HepG2 (cell line): ENCODE measurements around the gene B9D2. TPM values are rescaled to one million over a fixed set of nuclear protein-coding genes. Genes with fewer than 3 reads are reported as not detected.

Experiments used
- AGO1 ChIP-seq: fragments of 200-400 bp; formaldehyde crosslinking; IDR thresholded peaks from 2 replicates; pipeline ENCODE4 v1.6.1; 2017; ENCODE audit warnings: mild to moderate bottlenecking, low read depth, low read length, moderate library complexity; ENCODE audit not compliant: poor library complexity, severe bottlenecking
- FOXK2 ChIP-seq: fragments of 450-650 bp; IDR thresholded peaks from 2 replicates; pipeline ENCODE4 v1.6.1; 2016
- JDP2 ChIP-seq: sonication (generic); formaldehyde crosslinking; IDR thresholded peaks from 2 replicates; pipeline ENCODE4 v1.8.1; 2022; ENCODE audit warnings: missing genetic modification reagents, borderline replicate concordance
- MAFG ChIP-seq: sonication (generic); formaldehyde crosslinking; IDR thresholded peaks from 2 replicates; pipeline ENCODE4 v1.5.1; 2020; ENCODE audit warnings: mild to moderate bottlenecking, missing genetic modification reagents
- SMAD9 ChIP-seq: sonication (generic); formaldehyde crosslinking; IDR thresholded peaks from 2 replicates; pipeline ENCODE4 v1.5.1; 2020; ENCODE audit warnings: mild to moderate bottlenecking, missing genetic modification reagents
- ZNF292 ChIP-seq: sonication (generic); formaldehyde crosslinking; IDR thresholded peaks from 2 replicates; pipeline ENCODE4 v1.8.1; 2022; ENCODE audit warnings: mild to moderate bottlenecking, low read depth, missing genetic modification reagents, borderline replicate concordance
- ZNF781 ChIP-seq: sonication (generic); formaldehyde crosslinking; IDR thresholded peaks from 2 replicates; pipeline ENCODE4 v1.5.1; 2020; ENCODE audit warnings: borderline replicate concordance, mild to moderate bottlenecking, missing genetic modification reagents; ENCODE audit errors: not compliant biosample characterization
- polyA plus RNA-seq, 8 experiments: library from polyadenylated mRNA; depleted of rRNA in 3 of 8; stranded (reverse) in 7 of 8; unstranded in 1 of 8; fragments of >200 nt; fragmentation: Illumina TruSeq in 4 of 8; extraction: Trizol in 4 of 8; gene quantifications; 2 replicates each; pipeline versions ENCODE4 v1.2.1 to v1.2.3, GENCODE V29; 2011 to 2016; ENCODE audit warnings: low read depth in 4 of 8, missing spikeins in 1 of 8, mixed read lengths in 1 of 8; ENCODE audit not compliant: insufficient read depth in 1 of 8
- total RNA-seq, 5 experiments: library from RNA; depleted of rRNA; stranded (reverse); fragments of >200 nt; fragmentation: Illumina TruSeq; extraction: Trizol; gene quantifications; 2 replicates each; pipeline ENCODE4 v1.2.3, GENCODE V29; 2016; ENCODE audit warnings: low read depth in 1 of 5
- TF ChIP-seq, protein P1 (sequence below): sonication (generic); formaldehyde crosslinking; IDR thresholded peaks from 2 replicates; pipeline ENCODE4 v1.8.0; 2022; ENCODE audit warnings: low read depth, missing genetic modification reagents
- TF ChIP-seq, protein P2 (sequence below): IDR thresholded peaks from 2 replicates; pipeline ENCODE4 v1.6.1; 2016
- TF ChIP-seq, protein P3 (sequence below): sonication (generic); formaldehyde crosslinking; IDR thresholded peaks from 2 replicates; pipeline ENCODE4 v1.4.0; 2020; ENCODE audit warnings: missing genetic modification reagents
- TF ChIP-seq, protein P4 (sequence below): sonication (generic); formaldehyde crosslinking; IDR thresholded peaks from 2 replicates; pipeline ENCODE4 v1.5.1; 2020; ENCODE audit warnings: missing genetic modification reagents, mild to moderate bottlenecking, borderline replicate concordance
- TF ChIP-seq, protein P5 (sequence below): sonication (generic); formaldehyde crosslinking; IDR thresholded peaks from 2 replicates; pipeline ENCODE4 v1.4.0; 2020; ENCODE audit warnings: missing genetic modification reagents
- TF ChIP-seq, protein P6 (sequence below): sonication (generic); formaldehyde crosslinking; conservative IDR thresholded peaks from 2 replicates; pipeline ENCODE4 v1.8.0; 2022; ENCODE audit warnings: missing genetic modification reagents
- TF ChIP-seq, protein P7 (sequence below): IDR thresholded peaks from 2 replicates; pipeline ENCODE4 v1.6.1; 2016; ENCODE audit warnings: missing compliant biosample characterization, missing genetic modification reagents, borderline replicate concordance
- TF ChIP-seq, protein P8 (sequence below): sonication (generic); formaldehyde crosslinking; IDR thresholded peaks from 2 replicates; pipeline ENCODE4 v1.8.0; 2022; ENCODE audit warnings: mild to moderate bottlenecking, missing genetic modification reagents

The B9D2 gene
- total and polyA plus RNA-seq, 2 of the 13 experiments (the other 11 are each of a cell fraction or from before 2014, with no cell fraction given) = 3.1 to 4.4 TPM

DNA sequence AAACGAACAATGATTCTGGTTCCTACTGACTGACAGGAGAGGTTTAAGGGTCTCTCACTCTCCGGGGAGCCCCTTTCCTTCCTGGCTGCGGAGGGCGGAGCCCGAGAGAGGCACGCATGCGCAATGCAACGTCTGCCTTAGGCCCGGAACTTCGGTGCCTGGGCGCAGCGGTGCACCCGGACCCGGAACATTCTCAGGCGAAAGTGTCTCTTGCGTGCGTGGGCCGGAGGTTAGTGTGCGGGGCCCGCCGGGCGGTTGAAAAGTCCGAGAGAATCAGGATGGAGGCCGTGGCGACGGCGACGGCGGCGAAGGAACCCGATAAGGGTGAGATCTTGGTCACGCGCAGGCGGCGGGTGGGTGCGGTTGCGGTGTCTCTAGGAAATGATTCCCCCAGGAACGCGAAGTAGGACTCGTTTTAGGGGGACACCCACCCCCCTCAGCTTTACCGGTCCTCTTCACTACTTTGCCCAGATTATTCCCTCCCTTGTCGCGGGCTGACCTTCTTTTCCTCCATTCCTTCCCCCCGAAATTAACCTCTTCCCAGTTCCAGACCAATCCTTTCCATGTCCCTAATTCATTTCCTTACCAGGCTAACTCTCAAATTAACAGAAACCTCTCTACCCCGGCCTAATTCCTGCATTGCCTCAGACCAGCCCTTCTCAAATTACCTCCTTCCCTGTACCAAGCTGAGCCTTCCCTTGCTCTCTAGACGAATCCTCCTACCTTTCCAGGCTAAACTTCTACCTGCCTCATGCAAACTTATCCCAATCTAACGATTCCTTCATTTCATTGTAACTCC, 53.7 kb downstream of the B9D2 start, which contains the start of gene CCDC97 (continued):
- TF ChIP-seq, protein P1, sequence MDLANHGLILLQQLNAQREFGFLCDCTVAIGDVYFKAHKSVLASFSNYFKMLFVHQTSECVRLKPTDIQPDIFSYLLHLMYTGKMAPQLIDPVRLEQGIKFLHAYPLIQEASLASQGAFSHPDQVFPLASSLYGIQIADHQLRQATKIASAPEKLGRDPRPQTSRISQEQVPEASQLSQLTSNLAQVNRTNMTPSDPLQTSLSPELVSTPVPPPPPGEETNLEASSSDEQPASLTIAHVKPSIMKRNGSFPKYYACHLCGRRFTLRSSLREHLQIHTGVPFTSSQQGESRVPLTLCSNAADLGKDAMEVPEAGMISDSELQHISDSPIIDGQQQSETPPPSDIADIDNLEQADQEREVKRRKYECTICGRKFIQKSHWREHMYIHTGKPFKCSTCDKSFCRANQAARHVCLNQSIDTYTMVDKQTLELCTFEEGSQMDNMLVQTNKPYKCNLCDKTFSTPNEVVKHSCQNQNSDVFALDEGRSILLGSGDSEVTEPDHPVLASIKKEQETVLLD (CRISPR knock-in tag) = no peak; the same call in 1 of the 2 replicates
- TF ChIP-seq JDP2 (CRISPR knock-in tag) = no peak
- TF ChIP-seq, protein P2, sequence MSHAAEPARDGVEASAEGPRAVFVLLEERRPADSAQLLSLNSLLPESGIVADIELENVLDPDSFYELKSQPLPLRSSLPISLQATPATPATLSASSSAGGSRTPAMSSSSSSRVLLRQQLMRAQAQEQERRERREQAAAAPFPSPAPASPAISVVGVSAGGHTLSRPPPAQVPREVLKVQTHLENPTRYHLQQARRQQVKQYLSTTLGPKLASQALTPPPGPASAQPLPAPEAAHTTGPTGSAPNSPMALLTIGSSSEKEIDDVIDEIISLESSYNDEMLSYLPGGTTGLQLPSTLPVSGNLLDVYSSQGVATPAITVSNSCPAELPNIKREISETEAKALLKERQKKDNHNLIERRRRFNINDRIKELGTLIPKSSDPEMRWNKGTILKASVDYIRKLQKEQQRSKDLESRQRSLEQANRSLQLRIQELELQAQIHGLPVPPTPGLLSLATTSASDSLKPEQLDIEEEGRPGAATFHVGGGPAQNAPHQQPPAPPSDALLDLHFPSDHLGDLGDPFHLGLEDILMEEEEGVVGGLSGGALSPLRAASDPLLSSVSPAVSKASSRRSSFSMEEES = peak; percentile 71
- TF ChIP-seq ZNF781 = peak; percentile 84
- TF ChIP-seq FOXK2 = no peak
- TF ChIP-seq MAFG (CRISPR knock-in tag) = no peak
- no peak for TF ChIP-seq ZNF292 (CRISPR knock-in tag)
- TF ChIP-seq SMAD9 = 0 out of 2 replicates have a peak, but pooled peaks have one; percentile 41
- TF ChIP-seq AGO1 = peak; percentile 94
- TF ChIP-seq, protein P3, sequence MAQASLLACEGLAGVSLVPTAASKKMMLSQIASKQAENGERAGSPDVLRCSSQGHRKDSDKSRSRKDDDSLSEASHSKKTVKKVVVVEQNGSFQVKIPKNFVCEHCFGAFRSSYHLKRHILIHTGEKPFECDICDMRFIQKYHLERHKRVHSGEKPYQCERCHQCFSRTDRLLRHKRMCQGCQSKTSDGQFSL = peak; percentile 86
- TF ChIP-seq, protein P4, sequence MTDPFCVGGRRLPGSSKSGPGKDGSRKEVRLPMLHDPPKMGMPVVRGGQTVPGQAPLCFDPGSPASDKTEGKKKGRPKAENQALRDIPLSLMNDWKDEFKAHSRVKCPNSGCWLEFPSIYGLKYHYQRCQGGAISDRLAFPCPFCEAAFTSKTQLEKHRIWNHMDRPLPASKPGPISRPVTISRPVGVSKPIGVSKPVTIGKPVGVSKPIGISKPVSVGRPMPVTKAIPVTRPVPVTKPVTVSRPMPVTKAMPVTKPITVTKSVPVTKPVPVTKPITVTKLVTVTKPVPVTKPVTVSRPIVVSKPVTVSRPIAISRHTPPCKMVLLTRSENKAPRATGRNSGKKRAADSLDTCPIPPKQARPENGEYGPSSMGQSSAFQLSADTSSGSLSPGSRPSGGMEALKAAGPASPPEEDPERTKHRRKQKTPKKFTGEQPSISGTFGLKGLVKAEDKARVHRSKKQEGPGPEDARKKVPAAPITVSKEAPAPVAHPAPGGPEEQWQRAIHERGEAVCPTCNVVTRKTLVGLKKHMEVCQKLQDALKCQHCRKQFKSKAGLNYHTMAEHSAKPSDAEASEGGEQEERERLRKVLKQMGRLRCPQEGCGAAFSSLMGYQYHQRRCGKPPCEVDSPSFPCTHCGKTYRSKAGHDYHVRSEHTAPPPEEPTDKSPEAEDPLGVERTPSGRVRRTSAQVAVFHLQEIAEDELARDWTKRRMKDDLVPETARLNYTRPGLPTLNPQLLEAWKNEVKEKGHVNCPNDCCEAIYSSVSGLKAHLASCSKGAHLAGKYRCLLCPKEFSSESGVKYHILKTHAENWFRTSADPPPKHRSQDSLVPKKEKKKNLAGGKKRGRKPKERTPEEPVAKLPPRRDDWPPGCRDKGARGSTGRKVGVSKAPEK = peak; percentile 37; the same call in 1 of the 2 replicates
- TF ChIP-seq, protein P5, sequence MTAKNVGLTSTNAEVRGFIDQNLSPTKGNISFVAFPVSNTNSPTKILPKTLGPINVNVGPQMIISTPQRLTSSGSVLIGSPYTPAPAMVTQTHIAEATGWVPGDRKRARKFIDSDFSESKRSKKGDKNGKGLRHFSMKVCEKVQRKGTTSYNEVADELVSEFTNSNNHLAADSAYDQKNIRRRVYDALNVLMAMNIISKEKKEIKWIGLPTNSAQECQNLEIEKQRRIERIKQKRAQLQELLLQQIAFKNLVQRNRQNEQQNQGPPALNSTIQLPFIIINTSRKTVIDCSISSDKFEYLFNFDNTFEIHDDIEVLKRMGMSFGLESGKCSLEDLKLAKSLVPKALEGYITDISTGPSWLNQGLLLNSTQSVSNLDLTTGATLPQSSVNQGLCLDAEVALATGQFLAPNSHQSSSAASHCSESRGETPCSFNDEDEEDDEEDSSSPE (CRISPR knock-in tag) = peak; percentile 44; the same call in 1 of the 2 replicates
- TF ChIP-seq, protein P6, sequence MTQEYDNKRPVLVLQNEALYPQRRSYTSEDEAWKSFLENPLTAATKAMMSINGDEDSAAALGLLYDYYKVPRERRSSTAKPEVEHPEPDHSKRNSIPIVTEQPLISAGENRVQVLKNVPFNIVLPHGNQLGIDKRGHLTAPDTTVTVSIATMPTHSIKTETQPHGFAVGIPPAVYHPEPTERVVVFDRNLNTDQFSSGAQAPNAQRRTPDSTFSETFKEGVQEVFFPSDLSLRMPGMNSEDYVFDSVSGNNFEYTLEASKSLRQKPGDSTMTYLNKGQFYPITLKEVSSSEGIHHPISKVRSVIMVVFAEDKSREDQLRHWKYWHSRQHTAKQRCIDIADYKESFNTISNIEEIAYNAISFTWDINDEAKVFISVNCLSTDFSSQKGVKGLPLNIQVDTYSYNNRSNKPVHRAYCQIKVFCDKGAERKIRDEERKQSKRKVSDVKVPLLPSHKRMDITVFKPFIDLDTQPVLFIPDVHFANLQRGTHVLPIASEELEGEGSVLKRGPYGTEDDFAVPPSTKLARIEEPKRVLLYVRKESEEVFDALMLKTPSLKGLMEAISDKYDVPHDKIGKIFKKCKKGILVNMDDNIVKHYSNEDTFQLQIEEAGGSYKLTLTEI (CRISPR knock-in tag) = no peak
- TF ChIP-seq, protein P7, sequence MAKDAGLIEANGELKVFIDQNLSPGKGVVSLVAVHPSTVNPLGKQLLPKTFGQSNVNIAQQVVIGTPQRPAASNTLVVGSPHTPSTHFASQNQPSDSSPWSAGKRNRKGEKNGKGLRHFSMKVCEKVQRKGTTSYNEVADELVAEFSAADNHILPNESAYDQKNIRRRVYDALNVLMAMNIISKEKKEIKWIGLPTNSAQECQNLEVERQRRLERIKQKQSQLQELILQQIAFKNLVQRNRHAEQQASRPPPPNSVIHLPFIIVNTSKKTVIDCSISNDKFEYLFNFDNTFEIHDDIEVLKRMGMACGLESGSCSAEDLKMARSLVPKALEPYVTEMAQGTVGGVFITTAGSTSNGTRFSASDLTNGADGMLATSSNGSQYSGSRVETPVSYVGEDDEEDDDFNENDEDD (CRISPR knock-in tag) = no peak
- TF ChIP-seq, protein P8, sequence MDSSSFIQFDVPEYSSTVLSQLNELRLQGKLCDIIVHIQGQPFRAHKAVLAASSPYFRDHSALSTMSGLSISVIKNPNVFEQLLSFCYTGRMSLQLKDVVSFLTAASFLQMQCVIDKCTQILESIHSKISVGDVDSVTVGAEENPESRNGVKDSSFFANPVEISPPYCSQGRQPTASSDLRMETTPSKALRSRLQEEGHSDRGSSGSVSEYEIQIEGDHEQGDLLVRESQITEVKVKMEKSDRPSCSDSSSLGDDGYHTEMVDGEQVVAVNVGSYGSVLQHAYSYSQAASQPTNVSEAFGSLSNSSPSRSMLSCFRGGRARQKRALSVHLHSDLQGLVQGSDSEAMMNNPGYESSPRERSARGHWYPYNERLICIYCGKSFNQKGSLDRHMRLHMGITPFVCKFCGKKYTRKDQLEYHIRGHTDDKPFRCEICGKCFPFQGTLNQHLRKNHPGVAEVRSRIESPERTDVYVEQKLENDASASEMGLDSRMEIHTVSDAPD (CRISPR knock-in tag) = no peak
